GM12878 (cell line): ENCODE data around the gene SBDS. TPM values are rescaled to one million over a fixed set of nuclear protein-coding genes. Genes with fewer than 3 reads are reported as not detected.

ENCODE experiments used
- ATAC-seq: fragments of 200-7000 bp; cut with Tn5 transposase; 3 replicates; pipeline ENCODE4 v1.9.1; 2020; ENCODE audit warnings: mild to moderate bottlenecking, moderate library complexity
- BruUV-seq: library from RNA; stranded (reverse); fragments of 400-500 nt; replicated peaks from 2 replicates; lab custom pipeline; 2021; lab: Mats Ljungman, UMichigan
- CTCF ChIA-PET: fragments of 300-600 bp; sonication (Branson Sonifier 250); formaldehyde crosslinking; extraction: SDS; loops from one replicate; lab custom pipeline; 2021; ENCODE audit warnings: inconsistent platforms; lab: Yijun Ruan, JAX
- POLR2A ChIA-PET: fragments of 350-600 bp; formaldehyde crosslinking; extraction: SDS; loops from one replicate; lab custom pipeline; 2021; ENCODE audit warnings: inconsistent platforms; lab: Charles Lee
- RAD21 ChIA-PET: fragments of 300-600 bp; sonication (Branson Sonifier 250); formaldehyde crosslinking; loops from one replicate; lab custom pipeline; 2023; ENCODE audit warnings: antibody characterized with exemption; ENCODE audit not compliant: unreplicated experiment; lab: Charles Lee
- SMC1A ChIA-PET: fragments of 300-600 bp; sonication (Branson Sonifier 250); formaldehyde crosslinking; loops from one replicate; lab custom pipeline; 2023; ENCODE audit not compliant: unreplicated experiment, uncharacterized antibody; lab: Charles Lee
- DNase-seq: peaks from one replicate; pipeline ENCODE4 v3.0.0-alpha.2; 2011; ENCODE audit warnings: low read depth, low spot score
- FAIRE-seq: peaks from 3 replicates; lab custom pipeline; 2011; peaks lifted over from hg19 to GRCh38; lab: Jason Lieb, UNC
- H2AFZ ChIP-seq: 2 replicates; pipeline ENCODE4 v1.6.0; 2011; ENCODE audit warnings: low read depth, low read length, control low read depth; ENCODE audit not compliant: control insufficient read depth
- H3K27ac ChIP-seq: 2 replicates; pipeline ENCODE4 v1.5.1; 2011; ENCODE audit warnings: control low read depth; ENCODE audit not compliant: control insufficient read depth, insufficient read depth
- H3K27me3 ChIP-seq, 2 experiments: replicated peaks in 1 of 2; 2 replicates each; pipeline versions ENCODE4 v1.6.0 to v1.6.1; 2011; ENCODE audit warnings: low read length in 1 of 2; ENCODE audit not compliant: control insufficient read depth in 2 of 2, insufficient read depth in 2 of 2
- H3K36me3 ChIP-seq, 2 experiments: 2 replicates each; pipeline ENCODE4 v1.5.1; 2011; ENCODE audit warnings: low read length in 1 of 2; ENCODE audit not compliant: control insufficient read depth in 2 of 2, insufficient read depth in 2 of 2
- H3K4me1 ChIP-seq: 2 replicates; pipeline ENCODE4 v1.6.1; 2011; ENCODE audit warnings: mild to moderate bottlenecking, low read length, moderate library complexity, mixed read lengths; ENCODE audit not compliant: control insufficient read depth, insufficient read depth
- H3K4me2 ChIP-seq: 2 replicates; pipeline ENCODE4 v1.6.0; 2011; ENCODE audit warnings: control low read depth; ENCODE audit not compliant: control insufficient read depth, insufficient read depth
- H3K4me3 ChIP-seq: fragments of 200-600 bp; sonication (generic); 2 replicates; pipeline ENCODE4 v1.5.1; 2016
- H3K79me2 ChIP-seq: 2 replicates; pipeline ENCODE4 v1.6.0; 2011; ENCODE audit warnings: low read length; ENCODE audit not compliant: control insufficient read depth, insufficient read depth
- H3K9ac ChIP-seq: 2 replicates; pipeline ENCODE4 v1.8.0; 2011; ENCODE audit warnings: low read length, control low read depth, mixed read lengths; ENCODE audit not compliant: control insufficient read depth, insufficient read depth
- H3K9me3 ChIP-seq: replicated peaks from 3 replicates; pipeline ENCODE4 v1.5.1; 2011; ENCODE audit warnings: mild to moderate bottlenecking, low read length; ENCODE audit not compliant: control insufficient read depth, insufficient read depth
- H4K20me1 ChIP-seq: 2 replicates; pipeline ENCODE4 v1.6.0; 2011; ENCODE audit not compliant: control insufficient read depth, insufficient read depth
- MXI1 ChIP-seq: fragments of 150-350 bp; IDR thresholded peaks from 2 replicates; pipeline ENCODE4 v1.6.1; 2011; ENCODE audit warnings: low read depth, mild to moderate bottlenecking, inconsistent platforms, low read length, improper control_type of control experiment
- POLR2A ChIP-seq: IDR thresholded peaks from 2 replicates; pipeline ENCODE4 v1.6.1; 2011; ENCODE audit warnings: low read depth, mild to moderate bottlenecking, low read length
- STAT3 ChIP-seq: IDR thresholded peaks from 2 replicates; pipeline ENCODE4 v1.6.1; 2011; ENCODE audit warnings: low read depth, low read length, improper control_type of control experiment
- ZNF687 ChIP-seq: fragments of 450-650 bp; IDR thresholded peaks from 2 replicates; pipeline ENCODE4 v1.6.1; 2017; ENCODE audit warnings: mild to moderate bottlenecking, moderate library complexity
- WGBS: methylation state at CpG from one replicate; pipeline ENCODE4 v1.1.6; 2016; ENCODE audit warnings: low lambda C conversion rate; ENCODE audit not compliant: insufficient replicate concordance, insufficient coverage; ENCODE audit errors: missing lambda C conversion rate; 5-methylcytosine and 5-hydroxymethylcytosine counted together
- in situ Hi-C: fragments of 300-500 bp; cut with MboI; formaldehyde crosslinking; loops from 9 replicates; pipeline ENCODE4 v1.14.3; 2018; ENCODE audit warnings: mixed read lengths
- intact Hi-C: fragments of 100-400 bp; cut with micrococcal nuclease; formaldehyde crosslinking; loops from one replicate; pipeline ENCODE4 v1.14.2; 2022; ENCODE audit not compliant: unreplicated experiment
- polyA plus RNA-seq, 11 experiments: library from polyadenylated mRNA; depleted of rRNA in 4 of 11; unstranded in 6 of 11; stranded (reverse) in 5 of 11; fragments of >200 nt; fragmentation: Nextera tagmentation in 4 of 11; fragmentation: Illumina TruSeq in 1 of 11; extraction: Ambion mirVana in 4 of 11; extraction: Trizol in 1 of 11; gene quantifications; 1 replicate in 1 of 11; 2 replicates in 10 of 11; pipeline versions ENCODE4 v1.2.1 to v1.2.3, GENCODE V29; 2011 to 2016; ENCODE audit warnings: inconsistent platforms in 2 of 11, missing spikeins in 2 of 11, low read depth in 1 of 11
- total RNA-seq, 4 experiments: library from RNA; depleted of rRNA in 3 of 4; stranded (reverse); fragments of >200 nt in 3 of 4; fragmentation: Illumina TruSeq in 1 of 4; extraction: Trizol in 1 of 4; gene quantifications; 2 replicates each; pipeline versions ENCODE4 v1.2.1 to v1.2.3, GENCODE V29; 2013 to 2021

The SBDS gene
- total and polyA plus RNA-seq, 10 of the 15 experiments (the other 5 are each of a cell fraction or from before 2014, with no cell fraction given): 22.4 to 63.0 (median 32.8) TPM

GRCh38 chr7:66961096-66961495 is 34.3 kb downstream of the SBDS start:
- no peaks in the 10 kb centered on the region for H3K9me3 ChIP-seq
- ChIA-PET SMC1A (no interaction called here), CTCF (interaction anchor here (0.6 kb wide), 1 partner anchor 38 kb away, joined by 3 read pairs; no protein-coding TSS in a partner anchor), RAD21 (no interaction called here), POLR2A (no interaction called here)
- H3K4me1 ChIP-seq: no peaks in the 10 kb centered on the region
- TF ChIP-seq STAT3 (no peak), MXI1 (no peak), POLR2A (peak; percentile 35; the same call in 1 of the 2 replicates), ZNF687 (no peak)
- H3K27me3 ChIP-seq: no peaks in the 10 kb centered on the region
- BruUV-seq: no TSS peak
- no peaks in the 10 kb centered on the region for H4K20me1 ChIP-seq
- 99% methylated on average over 5 of the region's 5 CpGs for WGBS
- no peak overlapping the region for H3K4me3 ChIP-seq
- intact Hi-C loops: no loop called here
- no peak overlapping the region for H2AFZ ChIP-seq
- in situ Hi-C loops: no loop called here
- H3K36me3 ChIP-seq: peaks cover 6 to 17% of the 10 kb centered on the region in 2 experiments; a peak in 3 of 4 replicates
- ATAC-seq (no peak; the same call in 2 of the 3 replicates), FAIRE-seq (no peak), DNase-seq (no peak)
- no peaks in the 10 kb centered on the region for H3K79me2 ChIP-seq
- H3K4me2 ChIP-seq: no peak overlapping the region
- no peak overlapping the region for H3K27ac ChIP-seq
- no peak overlapping the region for H3K9ac ChIP-seq
